Parathyroid adenoma (tissue), 2 donors: Measurements from ENCODE around the gene LPIN1.

Source experiments
- H2AFZ ChIP-seq: fragments of 300-600 bp; sonication (generic); one replicate; pipeline ENCODE4 v1.7.0; 2017; ENCODE audit warnings: antibody characterized with exemption, mild to moderate bottlenecking
- H3K27ac ChIP-seq: fragments of 300-600 bp; sonication (generic); one replicate; pipeline ENCODE4 v1.7.0; 2017
- H3K27me3 ChIP-seq: fragments of 300-600 bp; sonication (generic); one replicate; pipeline ENCODE4 v1.7.0; 2017; ENCODE audit warnings: low read length; ENCODE audit not compliant: control insufficient read depth, insufficient read depth
- H3K36me3 ChIP-seq: fragments of 300-600 bp; sonication (generic); one replicate; pipeline ENCODE4 v1.7.0; 2017; ENCODE audit warnings: low read length; ENCODE audit not compliant: control insufficient read depth, insufficient read depth
- H3K4me1 ChIP-seq: fragments of 300-600 bp; sonication (generic); one replicate; pipeline ENCODE4 v1.7.0; 2017; ENCODE audit warnings: control low read depth
- H3K4me2 ChIP-seq: fragments of 300-600 bp; sonication (generic); one replicate; pipeline ENCODE4 v1.7.0; 2017; ENCODE audit warnings: low read length
- H3K4me3 ChIP-seq: fragments of 300-600 bp; sonication (generic); one replicate; pipeline ENCODE4 v1.7.0; 2017; ENCODE audit warnings: low read depth, low read length
- H3K79me2 ChIP-seq: fragments of 300-600 bp; sonication (generic); one replicate; pipeline ENCODE4 v1.7.0; 2017; ENCODE audit warnings: control low read depth
- H3K9ac ChIP-seq: fragments of 300-600 bp; sonication (generic); one replicate; pipeline ENCODE4 v1.7.0; 2017; ENCODE audit warnings: mild to moderate bottlenecking
- H3K9me3 ChIP-seq: fragments of 300-600 bp; sonication (generic); one replicate; pipeline ENCODE4 v1.7.0; 2017; ENCODE audit warnings: low read length; ENCODE audit not compliant: control insufficient read depth
- CTCF ChIP-seq: fragments of 300-600 bp; sonication (generic); IDR thresholded peaks from one replicate; pipeline ENCODE4 v1.7.0; 2017; ENCODE audit warnings: antibody characterized with exemption, mild to moderate bottlenecking
- donor health status: primary hyperparathyroidism.

The LPIN1 gene

GRCh38 chr2:11835403-11835802 is 89.0 kb downstream of the LPIN1 start:
- no peaks in the 10 kb centered on the region for H3K27me3 ChIP-seq
- no peak overlapping the region for H3K27ac ChIP-seq
- peak; percentile 9 for TF ChIP-seq CTCF
- peaks cover 5% of the 10 kb centered on the region for H3K4me1 ChIP-seq
- no peak overlapping the region for H3K9ac ChIP-seq
- no peaks in the 10 kb centered on the region for H3K79me2 ChIP-seq
- no peak overlapping the region for H3K4me3 ChIP-seq
- H2AFZ ChIP-seq: no peak overlapping the region
- H3K36me3 ChIP-seq: no peaks in the 10 kb centered on the region
- H3K9me3 ChIP-seq: no peaks in the 10 kb centered on the region
- H3K4me2 ChIP-seq: no peak overlapping the region

GRCh38 chr2:11836647-11837219 is 90.3 kb downstream of the LPIN1 start:
- Histone ChIP-seq H3K9me3 (no peaks in the 10 kb centered on the region), H3K9ac (no peak overlapping the region), H3K27me3 (no peaks in the 10 kb centered on the region), H3K4me3 (no peak overlapping the region), H3K4me1 (peaks cover 3% of the 10 kb centered on the region), H3K79me2 (no peaks in the 10 kb centered on the region), H2AFZ (no peak overlapping the region), H3K4me2 (no peak overlapping the region), H3K36me3 (no peaks in the 10 kb centered on the region), H3K27ac (no peak overlapping the region)
- no peak for TF ChIP-seq CTCF

GRCh38 chr2:11837875-11838734 is 91.7 kb downstream of the LPIN1 start:
- no peak overlapping the region for H3K4me3 ChIP-seq
- no peak overlapping the region for H3K27ac ChIP-seq
- TF ChIP-seq CTCF: no peak
- H3K79me2 ChIP-seq: no peaks in the 10 kb centered on the region
- no peaks in the 10 kb centered on the region for H3K9me3 ChIP-seq
- no peaks in the 10 kb centered on the region for H3K27me3 ChIP-seq
- no peak overlapping the region for H3K4me2 ChIP-seq
- H3K9ac ChIP-seq: no peak overlapping the region
- peaks cover 6% of the 10 kb centered on the region for H3K4me1 ChIP-seq
- no peak overlapping the region for H2AFZ ChIP-seq
- no peaks in the 10 kb centered on the region for H3K36me3 ChIP-seq

GRCh38 chr2:11839916-11840315 is 93.5 kb downstream of the LPIN1 start:
- Histone ChIP-seq H3K9me3 (no peaks in the 10 kb centered on the region), H3K4me1 (peaks cover 6% of the 10 kb centered on the region), H3K27ac (no peak overlapping the region), H3K27me3 (no peaks in the 10 kb centered on the region), H3K4me2 (no peak overlapping the region), H3K9ac (no peak overlapping the region), H3K79me2 (no peaks in the 10 kb centered on the region), H3K36me3 (no peaks in the 10 kb centered on the region), H2AFZ (no peak overlapping the region), H3K4me3 (no peak overlapping the region)
- TF ChIP-seq CTCF: no peak
